ENCODE data around the gene ANKRD29.

DNA sequence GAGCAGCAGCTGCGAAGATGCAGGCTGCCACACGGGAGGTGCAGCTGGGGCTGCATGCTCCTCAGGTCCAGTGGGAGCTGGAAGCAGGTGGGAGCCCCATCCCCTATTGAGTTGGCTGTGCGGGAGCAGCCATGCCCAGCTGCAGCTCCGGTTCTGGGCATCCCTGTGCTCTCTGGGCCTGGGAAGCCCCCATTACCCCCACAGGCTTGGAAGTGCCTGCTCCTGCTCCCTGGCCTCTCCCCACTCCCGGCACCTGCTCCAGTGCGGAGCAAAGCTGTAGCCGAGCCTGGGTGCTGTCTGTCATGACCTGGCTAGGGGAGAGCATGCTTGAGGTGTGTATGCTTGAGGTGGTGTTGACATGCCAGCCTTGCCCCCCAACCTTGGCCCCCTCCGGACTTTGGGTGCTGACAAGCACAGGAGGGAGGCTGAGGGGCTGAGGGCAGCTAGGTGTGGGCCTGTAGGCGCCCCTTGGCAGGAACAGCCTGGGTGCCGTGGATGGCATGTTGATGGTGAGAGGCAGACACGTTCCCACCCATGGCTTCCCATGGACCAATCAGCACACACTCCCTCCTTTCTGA, 21.5 kb downstream of the ANKRD29 start:
- no peak for TF ChIP-seq EZH2 (IDR thresholded peaks at IDR 0.05; ENCODE audit: borderline replicate concordance, low read depth, low read length, severe bottlenecking)
- TF ChIP-seq, protein P1, sequence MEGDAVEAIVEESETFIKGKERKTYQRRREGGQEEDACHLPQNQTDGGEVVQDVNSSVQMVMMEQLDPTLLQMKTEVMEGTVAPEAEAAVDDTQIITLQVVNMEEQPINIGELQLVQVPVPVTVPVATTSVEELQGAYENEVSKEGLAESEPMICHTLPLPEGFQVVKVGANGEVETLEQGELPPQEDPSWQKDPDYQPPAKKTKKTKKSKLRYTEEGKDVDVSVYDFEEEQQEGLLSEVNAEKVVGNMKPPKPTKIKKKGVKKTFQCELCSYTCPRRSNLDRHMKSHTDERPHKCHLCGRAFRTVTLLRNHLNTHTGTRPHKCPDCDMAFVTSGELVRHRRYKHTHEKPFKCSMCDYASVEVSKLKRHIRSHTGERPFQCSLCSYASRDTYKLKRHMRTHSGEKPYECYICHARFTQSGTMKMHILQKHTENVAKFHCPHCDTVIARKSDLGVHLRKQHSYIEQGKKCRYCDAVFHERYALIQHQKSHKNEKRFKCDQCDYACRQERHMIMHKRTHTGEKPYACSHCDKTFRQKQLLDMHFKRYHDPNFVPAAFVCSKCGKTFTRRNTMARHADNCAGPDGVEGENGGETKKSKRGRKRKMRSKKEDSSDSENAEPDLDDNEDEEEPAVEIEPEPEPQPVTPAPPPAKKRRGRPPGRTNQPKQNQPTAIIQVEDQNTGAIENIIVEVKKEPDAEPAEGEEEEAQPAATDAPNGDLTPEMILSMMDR (IDR thresholded peaks at IDR 0.05; ENCODE audit: extremely low read depth in 1 of 2, insufficient read depth in 1 of 2, low read depth in 1 of 2, low read length in 2 of 2), result no peak
- no peak for TF ChIP-seq GATA2 (IDR thresholded peaks at IDR 0.05; ENCODE audit: insufficient read depth, insufficient read length, low read depth, low read length)
- no peak for TF ChIP-seq POLR2A (IDR thresholded peaks at IDR 0.05; ENCODE audit: low read depth, low read length)
- TF ChIP-seq POLR2AphosphoS5 (IDR thresholded peaks at IDR 0.05; ENCODE audit: insufficient read depth, low read depth, low read length), result no peak
